HL-60/S4 treated with retinoic acid at 250 ng/mL for 4 days and 3 days (cell line): ENCODE measurements around the gene FBXL17.

Source experiments
- in situ Hi-C: fragments of 300-500 bp; cut with MboI; formaldehyde crosslinking; loops from 2 replicates; pipeline ENCODE4 v1.7.0; 2022; ENCODE audit warnings: low sequenced_read_pairs

FBXL17 gene

DNA sequence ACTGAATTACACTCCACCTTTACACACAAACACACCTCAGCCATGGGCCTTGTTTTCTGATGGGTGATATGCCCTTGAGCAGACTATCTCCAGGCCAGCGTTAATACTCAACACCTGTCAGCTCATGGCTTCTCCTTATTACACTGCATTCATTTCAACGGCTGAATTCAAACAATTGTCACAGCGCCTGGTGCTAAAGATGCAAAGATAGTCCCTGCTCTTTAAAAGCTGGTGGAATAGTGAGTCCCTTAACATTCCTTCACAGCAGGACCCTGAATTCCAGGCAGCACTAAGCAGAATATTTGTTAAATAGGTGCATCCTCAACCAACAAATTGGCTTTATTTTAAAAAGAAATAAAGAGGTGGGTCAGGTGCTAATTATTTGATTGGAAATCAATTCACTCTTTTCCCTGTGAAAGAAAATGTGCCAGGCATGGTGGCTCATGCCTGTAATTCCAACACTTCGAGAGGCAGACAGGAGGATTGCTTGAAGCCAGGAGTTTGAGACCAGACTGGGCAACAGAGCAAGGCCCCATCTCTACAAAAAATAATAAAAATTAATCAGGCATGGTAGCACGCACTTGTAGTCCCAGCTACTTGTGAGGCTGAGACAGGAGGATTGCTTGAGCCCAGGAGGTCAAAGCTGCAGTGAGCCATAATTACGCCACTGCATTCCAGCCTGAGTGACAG, 555.4 kb downstream of the FBXL17 start:
- in situ Hi-C loops = no loop called here

GRCh38 chr5:107824821-107825220, 557.1 kb downstream of the FBXL17 start:
- in situ Hi-C loops = no loop called here

DNA sequence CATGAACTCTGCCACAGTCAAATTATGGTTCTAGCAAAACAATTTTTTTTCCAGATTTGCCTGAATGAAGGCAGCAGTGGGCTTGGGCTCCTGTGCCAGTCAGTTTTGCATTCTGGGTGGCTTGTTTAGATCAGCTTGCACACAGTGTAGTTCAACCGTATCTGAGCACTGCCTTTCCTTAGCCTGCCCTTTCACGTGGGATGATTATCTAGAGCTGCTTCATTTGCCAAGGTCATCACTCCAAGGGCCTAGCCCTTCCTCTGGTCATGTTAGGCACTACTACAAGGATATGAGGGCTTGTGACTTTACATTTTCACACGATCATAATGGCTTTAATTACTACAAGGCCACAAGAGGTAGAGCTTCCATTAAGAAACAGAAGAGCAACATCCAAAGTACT, 560.6 kb downstream of the FBXL17 start:
- in situ Hi-C loops = no loop called here

DNA sequence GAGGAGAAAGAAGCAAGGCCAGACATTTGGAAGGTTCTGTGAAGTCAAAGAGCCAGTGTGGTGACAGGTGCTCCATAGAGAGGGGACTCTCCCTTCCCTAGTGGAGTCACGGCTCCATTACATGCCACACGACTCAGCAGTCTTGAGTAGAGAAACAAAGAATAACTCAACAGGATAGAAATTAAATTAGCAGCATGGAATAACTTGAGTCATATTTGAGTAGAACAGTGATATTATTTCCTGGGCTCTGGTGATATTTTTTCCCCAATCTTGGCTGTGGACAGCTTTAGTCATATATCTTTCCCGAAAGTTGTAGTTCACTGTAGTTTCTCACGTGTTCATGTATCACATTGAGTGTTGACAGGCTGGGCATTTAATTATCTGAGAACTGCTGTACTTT, 561.5 kb downstream of the FBXL17 start:
- in situ Hi-C loops = no loop called here

GRCh38 chr5:107817951-107818350, 563.9 kb downstream of the FBXL17 start:
- in situ Hi-C loops = no loop called here

DNA sequence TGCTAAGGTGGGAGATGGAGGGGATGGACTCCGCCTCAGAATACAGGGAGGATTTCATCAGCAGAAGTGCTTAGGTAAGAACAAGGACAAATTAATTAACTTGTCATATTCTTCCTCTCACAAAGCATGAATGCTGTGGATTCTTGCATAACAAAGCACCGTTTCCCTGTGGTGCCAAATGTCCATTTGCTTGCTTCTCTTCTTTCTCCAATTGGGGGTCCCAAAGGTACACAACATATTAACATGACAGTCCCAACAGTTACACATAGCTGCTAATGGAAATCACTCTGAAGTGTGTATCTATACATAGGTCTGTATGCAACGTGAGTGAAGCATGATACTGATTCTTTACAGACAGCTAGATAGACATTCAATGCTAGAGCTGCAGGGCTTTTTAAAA, 564.5 kb downstream of the FBXL17 start:
- in situ Hi-C loops = no loop called here

- in situ Hi-C loops = no loop called here
Measured at GRCh38 chr5:107815109-107815508, 566.8 kb downstream of the FBXL17 start.

DNA sequence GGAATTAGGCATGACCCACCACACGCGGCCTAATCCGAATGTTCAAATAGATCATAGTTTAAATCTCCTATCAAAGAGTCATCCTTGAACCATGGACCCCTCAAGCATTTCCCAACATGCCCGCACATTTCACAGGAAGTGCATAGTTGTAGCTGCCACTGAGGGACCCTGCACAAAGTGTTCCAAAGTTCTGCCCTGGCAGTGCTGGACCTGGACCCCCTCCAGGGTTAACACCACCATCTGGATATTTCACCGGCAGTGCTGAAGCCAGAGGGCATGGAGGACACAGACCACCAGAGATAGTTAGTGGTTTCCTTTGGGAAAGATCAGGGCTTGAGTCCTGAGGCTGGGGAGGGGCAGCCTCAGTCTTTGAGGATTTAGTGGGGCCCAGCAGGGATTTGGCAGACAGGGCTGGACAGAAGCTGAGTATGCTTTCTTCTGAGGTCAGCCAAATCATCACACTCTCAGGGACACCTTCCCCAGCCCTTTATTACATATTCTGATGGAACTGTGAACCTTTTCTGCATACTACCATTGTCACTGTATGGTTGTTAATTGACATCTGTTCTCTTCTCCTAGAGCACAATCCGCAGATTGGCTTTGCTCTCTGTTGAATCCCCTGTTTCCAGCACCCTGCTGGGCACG, 567.6 kb downstream of the FBXL17 start:
- in situ Hi-C loops = no loop called here

DNA sequence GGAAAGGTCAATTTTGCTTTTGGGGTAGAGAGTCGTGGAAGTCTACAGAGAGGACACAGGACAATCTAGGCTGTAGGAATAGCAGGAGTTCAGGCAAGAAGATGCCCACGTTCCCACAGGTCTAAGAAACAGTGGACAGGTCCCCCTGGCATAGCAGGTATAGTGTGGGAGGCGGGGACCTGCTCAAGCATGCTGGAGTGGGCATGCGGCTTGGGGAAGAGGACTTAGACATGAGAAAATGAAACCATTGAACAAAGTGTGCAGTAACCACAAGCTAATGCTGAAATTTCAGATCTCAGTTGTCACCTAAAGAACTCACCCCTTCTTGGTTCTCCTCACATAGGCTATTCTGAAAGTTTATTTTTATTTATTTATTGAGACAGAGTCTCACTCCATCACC, 568.3 kb downstream of the FBXL17 start:
- in situ Hi-C loops = no loop called here

DNA sequence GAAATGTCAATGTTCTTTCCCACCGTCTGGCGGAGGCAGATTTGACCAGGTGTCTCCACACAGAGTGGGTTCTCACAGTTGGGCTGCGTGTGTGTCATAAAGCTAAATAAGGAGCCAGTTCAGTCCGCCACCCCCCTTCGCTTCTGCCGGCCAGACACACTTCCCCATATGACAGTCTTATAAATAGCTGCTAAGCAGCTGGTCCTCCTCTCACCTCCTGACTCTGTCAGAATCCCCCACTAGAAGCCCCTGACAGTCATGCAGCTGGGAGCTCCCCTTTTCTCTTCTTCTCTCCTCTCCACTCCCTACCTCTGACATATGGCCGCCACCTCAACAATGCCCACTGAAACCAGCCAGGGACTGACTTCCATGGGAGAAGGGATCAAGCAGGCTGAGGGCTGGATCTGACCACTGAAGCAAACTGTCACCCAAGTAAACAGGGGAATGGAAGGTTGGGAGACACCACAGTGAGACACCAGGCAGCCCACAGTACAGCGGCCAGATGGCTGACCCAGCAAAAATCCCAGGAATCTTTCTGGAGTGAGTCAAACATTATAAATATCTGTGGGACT, 569.2 kb downstream of the FBXL17 start:
- in situ Hi-C loops = no loop called here

GRCh38 chr5:107809201-107810034, 572.5 kb downstream of the FBXL17 start:
- in situ Hi-C loops = no loop called here
